Activated gamma-delta T cell (primary cell): ENCODE data around the gene MRPL36.
"Not testable (repeated sequence)": the region's sequence is repeated elsewhere in the genome, so short reads cannot be mapped to it uniquely, and the experiment has no call there.

Experiments
- DNase-seq: peaks from one replicate; lab custom pipeline; 2025; lab: John Stamatoyannopoulos, UW
- total RNA-seq, 2 donors: gene quantifications; one replicate each; lab custom pipeline; 2026; lab: John Stamatoyannopoulos, UW

MRPL36 gene
- total RNA-seq: 10.4 to 11.0 reads per million in 2 donors

DNA sequence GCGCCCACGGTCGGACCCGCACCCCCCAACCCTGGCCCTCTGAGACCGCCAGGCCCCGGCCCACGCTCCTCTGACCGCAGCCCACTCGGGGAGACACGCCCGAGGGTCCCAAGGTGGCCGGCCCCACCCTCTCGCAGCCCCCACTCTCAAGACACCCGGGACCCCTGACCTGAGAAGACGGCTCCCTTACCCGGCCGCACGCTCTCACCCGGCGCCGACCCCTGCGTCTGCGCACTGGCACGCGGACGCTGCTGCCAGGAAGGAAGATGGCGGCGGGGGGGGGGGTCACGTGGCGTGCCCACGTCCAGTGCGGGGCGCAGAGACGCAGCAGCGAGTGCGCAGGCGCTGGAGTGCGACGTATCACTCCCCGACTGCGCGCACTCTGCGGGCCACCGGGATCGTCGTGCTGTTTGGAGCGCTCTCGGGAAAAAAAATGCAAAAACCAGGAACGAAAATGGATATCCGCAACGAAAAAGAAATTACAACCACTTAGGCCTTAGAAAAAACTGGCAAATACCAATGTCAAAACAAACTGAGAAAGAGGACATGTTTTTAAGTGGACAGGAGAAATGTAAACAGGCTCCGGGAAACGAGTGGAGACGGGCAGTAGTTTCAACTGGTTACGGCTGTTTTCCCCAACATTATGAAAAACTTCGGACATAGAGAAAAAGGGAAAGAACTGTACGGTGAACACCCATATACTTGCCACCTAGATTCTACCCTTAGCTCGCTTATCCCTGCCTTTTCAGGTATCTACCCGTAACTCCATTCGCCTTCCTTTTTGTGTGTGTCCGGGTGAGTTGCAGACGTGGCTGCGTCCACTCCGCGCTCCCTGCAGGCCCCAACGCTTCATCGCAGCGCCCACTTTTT is at the start of gene MRPL36:
Gene MRPL36, minus strand, starts transcription at position 236 of the 870 bp plus-strand sequence. CDS start 902 bp downstream, outside the sequence.
- DNase-seq: peak; percentile 89

DNA sequence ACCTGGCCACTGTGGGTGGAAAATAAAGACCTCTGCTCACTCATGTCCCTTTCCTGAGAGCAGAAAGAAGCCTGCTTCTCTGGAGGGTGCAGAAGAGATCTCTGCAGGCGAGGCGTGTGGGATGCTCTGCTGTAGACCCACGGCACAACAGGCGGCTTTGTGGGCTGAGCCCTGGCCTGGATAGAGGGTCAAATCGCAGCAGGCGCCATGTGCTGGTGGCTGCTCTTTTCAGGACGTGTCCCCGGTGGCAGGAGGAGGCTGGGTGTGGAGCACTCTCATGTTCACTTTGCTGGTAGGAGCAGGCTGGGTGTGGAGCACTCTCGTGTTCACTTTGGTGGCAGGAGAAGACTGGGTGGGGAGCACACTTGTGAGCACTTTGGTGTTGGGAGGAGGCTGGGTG is 48.0 kb upstream of the MRPL36 start:
- DNase-seq: no peak

DNA sequence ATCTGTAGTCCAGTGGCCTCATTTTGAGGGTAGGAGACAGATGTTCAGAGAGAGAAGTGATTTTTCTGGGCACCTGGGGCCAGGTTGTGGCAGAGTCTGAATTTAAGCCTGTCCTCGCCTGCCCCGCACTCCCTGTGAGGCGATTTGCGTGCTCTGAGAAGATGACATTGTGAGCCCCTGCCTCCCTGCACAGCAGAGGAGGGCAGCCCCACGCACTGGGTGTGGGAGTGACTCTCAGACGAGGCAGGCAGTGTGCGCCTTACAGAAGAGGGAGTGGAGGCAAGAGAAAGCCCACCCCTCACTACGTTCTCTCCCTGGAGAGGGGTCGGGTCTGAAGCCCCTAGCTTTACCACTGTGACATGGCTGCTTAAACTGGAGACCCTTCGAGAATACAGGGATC is 47.4 kb upstream of the MRPL36 start:
- DNase-seq: no peak

DNA sequence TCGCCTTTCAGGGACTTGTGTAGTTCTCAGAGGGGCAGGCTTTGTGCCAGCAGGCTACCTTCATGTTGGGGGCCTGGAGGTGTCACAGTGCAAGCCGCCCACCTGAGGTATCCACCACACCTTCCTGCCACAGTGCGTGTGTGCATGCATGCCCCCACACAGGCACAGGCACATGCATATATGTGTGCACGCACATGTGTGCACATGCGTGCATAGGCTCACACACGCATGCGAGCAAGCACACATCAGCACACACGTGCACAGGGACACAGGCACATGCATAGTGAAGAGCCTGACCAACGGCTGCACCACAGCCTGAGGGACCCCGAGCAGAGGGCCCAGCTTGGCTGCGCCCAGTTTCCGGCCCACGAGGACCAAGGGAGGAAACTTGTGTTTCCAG is 46.9 kb upstream of the MRPL36 start:
- no peak for DNase-seq

DNA sequence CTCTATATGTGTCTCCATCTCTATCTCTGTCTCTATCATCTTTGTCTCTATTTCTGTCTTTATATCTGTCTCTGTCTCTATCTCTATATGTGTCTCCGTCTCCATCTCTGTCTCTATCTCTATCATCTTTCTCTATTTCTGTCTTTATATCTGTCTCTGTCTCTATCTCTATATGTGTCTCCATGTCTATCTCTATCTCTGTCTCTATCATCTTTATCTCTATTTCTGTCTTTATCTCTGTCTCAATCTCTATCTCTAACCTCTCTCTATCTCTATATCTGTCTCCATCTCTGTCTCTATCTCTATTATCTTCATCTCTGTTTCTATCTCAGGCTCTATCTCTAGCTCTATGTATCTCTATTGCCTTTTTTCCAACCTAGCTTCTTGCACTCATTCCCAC is 46.1 kb upstream of the MRPL36 start:
- DNase-seq: no peak

DNA sequence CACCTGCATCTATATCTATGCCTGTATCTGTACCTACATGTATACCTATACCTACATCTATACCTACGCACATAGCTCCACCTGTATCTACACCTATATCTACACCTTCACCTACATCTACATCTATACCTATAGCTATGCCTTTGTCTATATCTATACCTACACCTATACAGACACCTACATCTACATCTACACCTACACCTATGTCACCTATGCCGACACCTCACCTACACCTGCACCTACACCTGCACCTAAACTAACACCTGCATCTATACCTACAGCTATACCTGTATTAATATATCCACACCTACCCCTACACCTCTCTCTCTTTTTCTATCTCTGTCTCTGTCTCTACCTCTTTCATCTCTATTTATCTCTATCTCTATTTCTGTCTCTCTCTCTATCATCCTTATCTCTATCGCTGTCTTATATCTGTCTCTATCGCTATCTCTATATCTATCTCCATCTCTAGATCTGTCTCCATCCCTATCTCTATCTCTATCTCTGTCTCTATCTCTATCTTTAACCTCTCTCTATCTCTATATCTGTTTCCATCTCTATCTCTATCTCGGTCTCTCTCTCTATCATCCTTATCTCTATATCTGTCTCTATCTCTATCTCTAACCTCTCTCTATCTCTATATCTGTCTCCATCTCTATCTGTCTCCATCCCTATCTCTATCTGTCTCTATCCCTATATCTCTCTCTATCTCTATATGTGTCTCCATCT is 45.2 kb upstream of the MRPL36 start:
- DNase-seq: no peak

DNA sequence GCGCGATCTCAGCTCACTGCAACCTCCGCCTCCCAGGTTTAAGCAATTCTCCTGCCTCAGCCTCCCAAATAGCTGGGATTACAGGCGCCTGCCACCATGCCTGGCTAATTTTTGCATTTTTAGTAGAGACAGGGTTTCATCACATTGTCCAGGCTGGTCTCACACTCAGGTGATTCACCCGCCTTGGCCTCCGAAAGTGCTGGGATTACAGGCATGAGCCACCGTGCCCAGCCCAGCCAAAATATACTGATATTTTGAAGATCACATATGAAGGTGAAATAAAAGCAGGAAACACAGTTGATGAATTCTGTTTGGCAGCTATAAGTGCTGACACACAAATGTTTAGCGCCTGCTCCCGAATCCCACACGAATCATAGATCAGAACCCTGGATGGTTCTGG is 44.1 kb upstream of the MRPL36 start:
- not testable (repeated sequence) for DNase-seq

DNA sequence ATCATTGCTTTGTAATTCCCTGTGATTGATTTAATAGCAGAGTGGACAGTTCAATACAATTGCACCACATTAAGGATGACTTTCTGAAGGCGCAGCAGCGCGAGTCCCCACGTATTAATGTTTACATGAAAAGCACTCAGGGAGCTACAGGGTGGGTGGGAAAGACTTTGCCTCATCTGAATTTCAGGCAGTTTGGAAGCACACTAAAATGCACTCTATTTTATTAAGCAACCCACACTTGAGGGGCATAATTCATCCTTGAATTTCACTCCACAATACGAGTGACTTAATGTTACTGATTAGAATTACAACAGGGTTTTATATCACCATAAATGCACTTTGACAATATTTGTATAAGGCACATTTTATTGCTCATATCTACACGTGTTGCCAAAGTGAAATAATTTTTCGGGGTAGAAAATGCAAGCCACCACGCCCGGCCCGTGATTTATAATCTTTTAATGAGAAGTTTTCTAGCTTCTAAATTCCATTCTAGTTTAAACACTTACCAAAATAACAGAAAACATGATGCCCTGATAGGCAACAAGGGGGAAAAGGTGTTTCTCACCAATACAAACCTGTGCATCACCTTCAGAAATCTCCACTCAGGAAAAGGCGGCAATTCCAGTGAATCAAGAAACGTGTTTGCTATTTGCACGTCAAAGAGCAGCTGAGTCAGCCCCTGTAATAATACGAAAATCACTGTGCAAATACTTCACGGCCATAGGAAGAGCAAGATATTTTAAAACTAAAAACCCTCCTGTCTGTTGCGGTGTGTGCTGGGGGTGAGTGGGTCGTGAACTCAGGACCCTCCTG is 42.6 kb upstream of the MRPL36 start:
- no peak for DNase-seq

DNA sequence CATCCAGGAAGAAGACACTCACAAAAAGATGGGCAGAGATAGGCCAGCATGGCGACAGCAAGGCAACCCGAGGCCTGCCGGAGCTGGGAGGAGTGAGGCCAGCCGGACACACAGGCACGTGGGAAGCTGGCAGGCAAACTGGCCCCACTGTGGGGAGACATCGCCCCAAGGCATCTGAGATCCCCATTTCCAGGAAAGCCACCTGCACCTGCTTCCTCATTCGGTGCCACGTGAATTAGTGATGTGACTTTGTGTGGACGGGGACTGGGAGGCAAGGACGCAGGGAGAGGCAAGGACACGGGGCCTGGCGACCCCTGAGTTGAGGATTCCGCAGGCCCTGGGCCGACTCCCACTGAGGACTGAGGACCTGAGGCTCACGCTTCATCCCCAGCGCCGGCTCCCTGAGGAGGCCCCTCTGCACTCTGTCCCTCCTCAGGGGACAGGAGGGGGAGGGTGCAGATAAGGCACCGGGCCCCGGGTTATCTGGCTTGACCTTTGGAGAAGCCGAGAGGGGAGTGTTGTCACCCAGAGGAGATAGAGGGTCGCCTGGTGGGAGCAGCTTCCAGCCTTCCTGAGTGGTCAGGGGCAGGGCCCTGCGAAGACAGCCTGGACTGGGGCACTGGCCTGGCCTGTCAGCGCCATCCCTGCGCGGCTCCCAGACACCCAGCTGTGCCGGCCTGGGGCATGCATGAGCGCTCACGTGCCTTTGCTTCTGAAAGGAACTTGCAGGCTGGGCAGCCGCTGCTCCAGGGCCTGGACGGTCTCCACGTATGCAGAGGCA is 41.3 kb upstream of the MRPL36 start:
- no peak for DNase-seq

DNA sequence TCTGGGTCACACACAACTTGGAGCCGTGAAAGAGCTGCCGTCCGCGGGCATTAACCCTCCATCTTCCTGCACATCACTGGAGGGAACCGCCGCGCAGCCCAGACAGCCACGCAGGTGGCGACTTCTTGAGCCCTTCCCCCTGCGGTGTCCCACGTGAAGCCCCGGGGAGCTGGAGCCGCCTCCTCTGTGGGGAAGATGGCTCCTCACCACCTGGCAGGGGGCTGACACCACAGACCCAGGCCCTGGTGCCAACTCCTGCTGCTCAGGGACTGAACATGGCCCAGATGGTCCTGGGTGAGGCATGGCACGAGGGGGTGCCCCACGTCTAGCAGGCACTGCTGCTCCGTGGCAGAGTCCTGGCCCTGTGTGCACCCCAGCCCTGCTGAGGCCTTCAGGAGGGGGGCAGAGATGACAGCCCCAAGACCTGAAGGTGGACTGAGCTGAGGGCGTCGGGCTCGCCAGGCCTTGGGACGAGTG is 40.5 kb upstream of the MRPL36 start:
- DNase-seq: no peak

DNA sequence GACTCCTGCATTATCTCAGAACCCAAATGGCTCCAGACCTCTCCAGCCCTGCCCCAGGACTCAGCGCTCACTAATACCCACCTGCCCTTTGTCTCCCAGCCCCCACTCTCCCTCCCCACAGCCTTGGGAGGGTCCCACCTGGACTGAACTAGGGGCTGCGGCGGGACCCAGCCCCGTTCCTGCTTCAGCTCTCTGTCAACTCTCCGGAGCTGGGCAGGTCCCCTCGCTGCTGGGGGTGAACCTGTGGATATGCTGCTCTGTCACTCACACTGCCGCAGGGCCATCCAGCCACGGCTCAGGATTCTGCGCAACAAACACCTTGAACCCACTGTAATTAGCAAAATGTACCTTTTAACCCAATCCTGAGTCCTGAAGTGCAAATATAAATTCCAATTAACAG is 38.4 kb upstream of the MRPL36 start:
- DNase-seq: no peak

DNA sequence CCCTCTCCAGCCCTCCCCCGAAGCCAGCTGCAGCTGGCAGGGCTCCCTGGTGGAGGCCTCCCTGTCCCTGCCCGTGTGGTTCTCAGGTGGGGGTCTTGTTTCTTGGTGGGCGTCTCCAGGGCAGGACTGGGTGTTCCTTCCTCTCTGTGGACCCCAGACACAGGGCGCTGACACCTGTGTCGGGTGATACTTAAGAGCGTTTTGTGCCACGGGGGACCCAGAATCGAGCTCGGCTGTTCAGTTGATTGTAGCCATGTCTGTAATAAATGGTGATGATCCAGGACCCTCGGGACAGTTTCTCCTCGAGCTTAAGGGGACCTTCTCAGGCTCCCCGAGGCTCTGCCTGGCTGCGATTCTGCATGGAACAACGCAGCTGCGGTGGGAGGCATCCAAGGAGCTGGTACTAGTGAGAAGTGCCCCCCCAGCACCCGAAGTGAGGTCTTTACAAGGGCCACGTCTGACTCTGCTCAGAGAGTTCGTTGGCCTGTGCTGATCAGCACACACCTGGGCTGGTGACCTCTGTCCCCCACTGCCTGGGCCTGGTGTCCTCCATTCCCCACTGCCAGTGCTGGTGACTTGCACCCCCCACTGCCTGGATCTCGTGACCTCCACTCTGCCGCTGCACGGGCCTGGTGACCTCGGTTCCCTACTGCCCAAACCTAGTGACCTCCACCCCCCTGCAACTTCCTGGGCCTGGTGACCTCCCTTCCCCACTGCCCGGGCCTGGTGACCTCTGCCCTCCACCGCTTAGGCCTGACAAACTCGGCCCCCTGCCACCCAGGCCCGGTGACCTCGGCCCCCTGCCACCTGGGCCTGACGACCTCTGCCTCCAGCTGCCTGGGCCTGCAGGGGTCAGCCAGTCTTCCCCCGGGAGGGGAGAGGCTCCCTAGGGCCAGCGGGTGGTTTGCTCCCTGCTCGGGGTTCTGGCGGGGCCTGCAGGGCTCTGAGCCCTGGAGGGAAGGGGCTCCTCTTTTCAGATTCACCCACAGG is 37.5 kb upstream of the MRPL36 start:
- no peak for DNase-seq

DNA sequence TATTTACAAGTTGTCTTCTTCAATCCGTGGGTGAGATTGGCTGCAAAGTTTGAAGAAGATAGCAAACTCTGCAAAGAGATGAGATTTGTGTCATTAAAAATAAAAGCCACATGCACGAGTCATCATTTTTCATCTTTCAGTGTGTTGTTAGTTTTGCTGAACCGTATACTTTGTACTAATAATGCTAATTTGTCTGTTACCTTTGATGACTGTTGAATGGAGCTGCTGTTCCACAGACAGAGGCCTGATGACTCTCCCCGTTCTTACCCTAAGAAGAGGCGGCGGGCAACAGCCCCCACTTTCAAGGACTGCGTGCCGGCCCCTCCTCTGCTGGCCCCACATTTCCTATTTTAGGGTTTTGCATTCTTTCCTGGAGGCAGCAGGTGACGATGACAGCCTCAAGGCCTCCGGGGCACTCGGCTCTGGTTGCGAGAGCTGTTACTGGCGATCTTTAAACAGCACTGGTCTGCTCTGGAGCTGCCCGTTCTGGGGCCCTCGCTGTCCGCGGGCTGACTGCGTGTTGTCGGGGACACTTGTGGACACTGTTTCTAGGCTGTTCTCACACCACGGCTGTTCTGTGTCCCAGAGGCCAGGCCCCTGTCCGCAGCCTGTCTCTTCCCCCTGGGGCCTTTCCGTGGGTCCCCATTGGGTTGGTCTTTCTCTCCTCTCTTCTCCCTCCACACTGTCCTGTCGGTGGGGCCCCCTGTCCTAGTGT is 36.7 kb upstream of the MRPL36 start:
- DNase-seq: no peak

DNA sequence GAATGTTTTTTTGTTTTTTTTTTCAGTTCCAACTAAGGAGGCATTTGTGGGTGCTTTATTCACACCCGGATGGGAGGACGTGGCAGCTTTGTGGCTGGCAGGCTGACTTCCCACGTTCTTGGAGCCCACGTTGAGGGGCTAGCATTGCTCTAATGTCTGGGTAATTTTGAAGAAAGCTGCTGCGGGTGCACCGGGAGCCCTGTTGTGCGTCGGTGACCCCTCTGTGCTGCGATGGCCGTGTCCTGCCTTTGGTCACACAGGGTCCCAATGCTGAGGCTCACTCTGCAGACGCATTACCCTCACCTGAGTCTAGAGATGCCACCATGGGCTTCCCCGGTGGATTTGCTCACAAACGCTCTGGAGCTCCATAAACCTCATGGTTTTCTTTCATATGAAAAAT is 35.8 kb upstream of the MRPL36 start:
- no peak for DNase-seq

DNA sequence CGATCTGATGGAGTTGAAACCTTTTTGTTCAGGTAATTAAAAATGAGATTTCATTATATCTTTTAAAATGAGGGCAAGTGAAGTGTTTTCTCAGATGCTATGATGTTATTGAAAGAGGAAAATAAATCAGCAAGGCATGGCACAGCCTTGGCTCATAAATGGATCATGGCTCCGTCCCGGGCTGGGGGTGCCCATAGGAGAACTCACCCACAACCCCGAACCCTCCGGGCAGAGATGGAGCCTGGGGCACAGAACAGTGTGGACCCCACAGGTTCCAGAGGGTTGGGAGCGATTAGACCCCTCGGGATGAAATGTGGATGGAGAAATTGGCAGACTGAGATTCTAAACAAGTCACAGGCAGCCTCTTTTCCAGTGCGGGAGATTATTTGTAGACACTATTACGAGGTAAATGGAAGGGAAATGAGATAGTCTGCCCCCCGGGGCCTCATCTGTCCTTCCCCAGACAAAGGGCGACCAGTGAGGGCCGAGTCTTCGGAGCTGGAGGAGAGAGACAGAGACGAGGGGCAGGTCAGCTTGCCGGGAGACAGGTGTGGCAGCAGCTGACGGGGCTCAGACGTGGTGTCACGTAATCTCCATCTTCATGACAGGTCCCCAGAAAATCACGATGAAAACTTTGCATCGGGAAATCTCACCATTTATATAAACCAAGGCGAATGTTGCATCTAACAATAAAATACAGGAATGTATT is 35.2 kb upstream of the MRPL36 start:
- DNase-seq: no peak

DNA sequence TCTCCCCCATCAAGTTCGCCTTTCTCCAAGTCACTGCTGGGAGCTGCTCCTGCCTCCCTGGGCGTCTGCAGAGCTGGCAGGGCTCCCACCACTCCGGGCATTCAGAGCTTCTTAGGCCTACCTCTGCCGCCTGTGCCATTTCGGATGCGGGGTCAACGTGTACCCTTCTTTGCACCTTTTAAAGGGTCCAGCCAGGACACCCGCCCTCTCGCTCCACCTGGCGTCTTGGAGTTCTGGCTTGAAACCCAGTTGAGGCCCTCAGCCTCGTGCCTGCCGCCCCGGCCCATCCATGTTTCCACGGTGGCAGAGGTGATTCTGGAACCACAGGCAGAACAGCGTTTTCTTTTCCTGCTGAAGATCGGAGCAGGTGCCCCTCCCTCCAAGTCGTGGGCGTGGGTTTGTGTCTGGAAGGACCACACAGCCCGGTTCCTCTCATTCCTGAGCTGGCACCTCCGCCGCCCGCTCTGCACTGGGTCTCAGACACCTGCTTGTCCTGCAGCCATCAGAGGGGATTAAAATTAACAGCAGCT is 34.5 kb upstream of the MRPL36 start:
- DNase-seq: no peak

DNA sequence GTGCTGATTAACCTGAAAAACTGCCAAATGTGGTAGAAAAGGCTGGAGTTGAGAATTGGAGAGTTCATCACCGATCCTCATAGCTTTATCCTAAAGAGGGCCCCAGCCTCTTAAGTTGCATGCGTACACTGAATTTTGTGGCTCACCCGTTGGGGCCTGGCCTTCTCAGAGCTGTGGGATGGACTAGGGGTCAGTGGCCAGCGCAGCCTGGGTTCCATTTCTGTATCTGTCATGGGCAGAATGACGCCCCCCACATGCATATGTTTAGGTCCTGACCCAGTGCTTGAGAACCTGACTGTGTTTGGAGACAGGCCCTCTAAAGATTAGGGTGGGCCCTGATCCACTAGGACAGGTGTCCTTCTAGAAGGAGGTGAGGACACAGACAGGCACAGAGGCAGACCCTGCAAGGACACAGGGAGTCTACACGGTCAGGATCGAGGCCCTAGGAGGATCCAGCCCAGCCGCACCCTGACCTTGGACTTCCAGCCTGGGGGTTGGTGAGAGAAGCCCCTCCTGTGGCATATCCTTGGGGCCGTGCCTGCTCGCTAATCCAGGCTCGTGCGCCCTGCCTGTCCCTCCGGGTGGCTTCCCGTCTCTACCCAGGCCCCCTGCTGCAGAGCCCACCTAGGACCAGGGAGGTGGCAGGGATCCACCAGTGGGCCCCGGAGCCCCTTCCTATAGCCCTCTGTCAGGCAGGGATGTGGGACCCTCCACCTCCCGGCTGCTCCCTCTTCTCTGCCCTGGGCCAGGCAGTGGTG is 33.8 kb upstream of the MRPL36 start:
- no peak for DNase-seq
